CD4-positive, alpha-beta T cell treated with Interleukin-2 at 100 ng/mL for 4 hours (primary cell): ENCODE data around the gene NFS1.
"Not testable (repeated sequence)": the region's sequence is repeated elsewhere in the genome, so short reads cannot be mapped to it uniquely, and the experiment has no call there.

Experiments used
- DNase-seq: peaks from one replicate; pipeline ENCODE4 v3.0.0-alpha.2; 2020; ENCODE audit warnings: low spot score

NFS1 gene

GRCh38 chr20:35706591-35707529, 7.7 kb upstream of the NFS1 start:
- DNase-seq, result not testable (repeated sequence)

GRCh38 chr20:35705894-35706293, 6.7 kb upstream of the NFS1 start:
- not testable (repeated sequence) for DNase-seq

GRCh38 chr20:35704514-35705261, 5.5 kb upstream of the NFS1 start:
- no peak for DNase-seq

- no peak for DNase-seq
Observed at GRCh38 chr20:35702824-35703695, 3.9 kb upstream of the NFS1 start.

- no peak for DNase-seq
Observed at GRCh38 chr20:35702051-35702823, 3.1 kb upstream of the NFS1 start.

- DNase-seq, result no peak
Observed at GRCh38 chr20:35700625-35701148, 1.5 kb upstream of the NFS1 start.

GRCh38 chr20:35699957-35700624, 939 bp upstream of the NFS1 start:
- no peak for DNase-seq

GRCh38 chr20:35698298-35699126, 640 bp downstream of the NFS1 start:
- no peak for DNase-seq

GRCh38 chr20:35697696-35698297, 1.4 kb downstream of the NFS1 start:
- DNase-seq, result no peak

GRCh38 chr20:35695978-35696377, 3.2 kb downstream of the NFS1 start:
- no peak for DNase-seq

GRCh38 chr20:35695245-35695749, 3.9 kb downstream of the NFS1 start:
- DNase-seq, result no peak

- no peak for DNase-seq
Observed at GRCh38 chr20:35690265-35690664, 8.9 kb downstream of the NFS1 start.

- not testable (repeated sequence) for DNase-seq
Observed at GRCh38 chr20:35686872-35687271, 12.3 kb downstream of the NFS1 start.

- not testable (repeated sequence) for DNase-seq
Observed at GRCh38 chr20:35685368-35685767, 13.8 kb downstream of the NFS1 start.

GRCh38 chr20:35681960-35682359, 17.2 kb downstream of the NFS1 start:
- no peak for DNase-seq

GRCh38 chr20:35680452-35681183, 18.5 kb downstream of the NFS1 start:
- no peak for DNase-seq

GRCh38 chr20:35674921-35675320, 24.2 kb downstream of the NFS1 start:
- no peak for DNase-seq

GRCh38 chr20:35673884-35674283, 25.3 kb downstream of the NFS1 start:
- no peak for DNase-seq
